SK-N-MC (cell line): ENCODE data around the gene TEX22.

ENCODE experiments used
- DNase-seq: peaks from one replicate; pipeline ENCODE4 v3.0.0-alpha.2; 2011; ENCODE audit warnings: low read depth, low spot score
- H3K27ac ChIP-seq: fragments of 200-600 bp; sonication (generic); 2 replicates; pipeline ENCODE4 v1.5.1; 2016; ENCODE audit warnings: mixed run types
- H3K36me3 ChIP-seq: fragments of 200-600 bp; sonication (generic); 2 replicates; pipeline ENCODE4 v1.6.1; 2017; ENCODE audit warnings: antibody characterized with exemption, low read length, mixed read lengths; ENCODE audit not compliant: insufficient read depth
- H3K4me3 ChIP-seq: fragments of 200-600 bp; sonication (generic); 2 replicates; pipeline ENCODE4 v1.5.1; 2016
- H3K9ac ChIP-seq: fragments of 200-600 bp; sonication (generic); 2 replicates; pipeline ENCODE4 v1.8.0; 2017; ENCODE audit warnings: mixed run types, mixed read lengths; ENCODE audit not compliant: insufficient read length
- H3K9me3 ChIP-seq: fragments of 200-600 bp; sonication (generic); 2 replicates; pipeline ENCODE4 v1.6.1; 2017; ENCODE audit warnings: low read depth, mild to moderate bottlenecking, antibody characterized with exemption, low read length, moderate library complexity, mixed read lengths
- EZH2 ChIP-seq: fragments of 200-600 bp; sonication (generic); IDR thresholded peaks from one replicate; pipeline ENCODE4 v1.6.1; 2017; ENCODE audit warnings: antibody characterized with exemption
- FOXP2 ChIP-seq: optimal IDR thresholded peaks from 2 replicates; pipeline ENCODE3; 2011; ENCODE audit warnings: mild to moderate bottlenecking, moderate library complexity; ENCODE audit not compliant: insufficient read depth; ENCODE audit errors: extremely low read length, control extremely low read depth
- POLR2AphosphoS5 ChIP-seq: IDR thresholded peaks from 2 replicates; pipeline ENCODE4 v1.6.1; 2012; ENCODE audit warnings: mild to moderate bottlenecking, low read depth, low read length, borderline replicate concordance

Gene TEX22

DNA sequence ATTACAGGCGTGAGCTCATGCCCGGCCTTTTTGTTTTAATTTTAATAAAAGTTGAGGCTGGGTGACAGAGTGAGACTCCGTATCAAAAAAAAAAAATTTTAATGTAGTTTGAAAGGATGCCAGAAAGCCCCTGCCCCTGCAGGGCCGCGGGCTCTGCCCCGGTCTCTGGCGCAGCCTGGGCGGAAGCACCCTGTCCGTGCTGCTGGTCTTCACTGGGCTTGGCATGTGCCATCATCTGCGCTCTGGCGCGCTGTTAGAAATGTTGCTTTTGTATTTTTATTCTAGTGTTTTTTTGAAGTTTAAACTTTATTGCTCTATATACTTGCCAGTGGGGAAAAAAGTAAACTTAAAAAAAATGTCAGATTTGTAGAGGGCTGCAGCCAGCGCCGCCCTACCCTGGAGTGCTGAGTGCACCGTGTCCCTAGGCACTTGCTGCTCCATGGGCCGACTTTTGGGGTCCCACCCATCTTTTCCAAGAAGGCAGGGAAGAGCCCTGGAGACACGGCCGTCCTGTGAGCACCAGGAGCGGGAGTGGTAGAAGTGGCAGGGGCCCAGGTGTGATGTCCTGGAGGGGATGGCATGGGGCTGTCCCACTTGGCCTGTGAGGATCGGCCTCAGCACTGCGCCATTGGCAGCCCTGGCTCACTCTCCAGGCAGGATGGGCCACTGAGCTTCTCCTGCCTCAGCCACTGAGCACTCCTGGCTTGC lies 25.3 kb downstream of the TEX22 start:
- no peak for TF ChIP-seq EZH2
- no peak for TF ChIP-seq FOXP2
- no peak for TF ChIP-seq POLR2AphosphoS5
- Histone ChIP-seq H3K27ac (no peak overlapping the region), H3K4me3 (no peak overlapping the region), H3K9ac (no peak overlapping the region), H3K36me3 (peaks cover 66% of the 10 kb centered on the region), H3K9me3 (no peaks in the 10 kb centered on the region)
- DNase-seq, result no peak

DNA sequence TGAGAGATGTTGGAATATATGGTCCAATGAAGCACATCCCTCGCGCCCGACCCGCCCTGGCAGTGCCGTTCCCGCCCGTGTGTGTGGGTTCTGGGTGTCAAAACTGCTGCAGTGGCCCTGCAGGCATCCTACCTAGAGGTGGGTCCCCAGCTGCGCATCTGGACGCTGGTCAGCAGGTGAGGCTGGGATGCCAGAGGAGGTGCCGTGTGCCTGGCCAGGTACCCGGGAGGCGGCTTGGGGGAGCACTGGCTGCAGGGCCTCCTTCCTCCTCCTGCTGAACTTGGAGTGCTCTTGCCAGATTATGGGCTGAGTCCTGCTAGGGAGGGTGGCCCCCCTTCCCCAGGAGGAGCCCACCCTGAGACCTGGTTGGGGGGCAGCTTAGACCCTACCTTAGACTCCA lies 26.5 kb downstream of the TEX22 start:
- DNase-seq, result no peak
- H3K36me3 ChIP-seq, result peaks cover 73% of the 10 kb centered on the region
- no peak overlapping the region for H3K27ac ChIP-seq
- no peak overlapping the region for H3K4me3 ChIP-seq
- no peaks in the 10 kb centered on the region for H3K9me3 ChIP-seq
- TF ChIP-seq FOXP2 (no peak), POLR2AphosphoS5 (no peak), EZH2 (no peak)
- H3K9ac ChIP-seq, result no peak overlapping the region

DNA sequence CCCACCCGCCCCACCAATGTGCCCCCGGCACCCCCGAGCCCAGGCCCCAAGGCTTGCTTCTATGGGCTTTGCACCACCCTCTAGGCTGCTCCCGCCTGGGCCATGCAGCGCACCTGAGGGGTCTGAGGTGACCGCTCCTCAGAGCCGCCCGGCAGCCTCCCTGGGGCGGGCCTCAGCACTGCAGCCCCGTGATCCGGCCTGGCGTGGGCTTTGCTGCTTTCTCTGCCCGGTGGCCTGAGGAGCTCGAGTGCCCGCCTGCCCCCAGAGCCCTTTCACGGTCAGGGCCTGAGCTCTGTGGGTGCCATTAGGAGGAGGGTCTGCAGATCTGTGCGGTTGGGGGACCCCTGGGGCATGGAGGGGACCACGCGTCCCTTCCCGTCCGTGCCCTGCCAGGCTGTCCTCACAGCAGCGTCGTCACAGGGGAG lies 27.5 kb downstream of the TEX22 start:
- Histone ChIP-seq H3K9ac (no peak overlapping the region), H3K36me3 (peaks cover 82% of the 10 kb centered on the region), H3K4me3 (no peak overlapping the region), H3K27ac (no peak overlapping the region), H3K9me3 (no peaks in the 10 kb centered on the region)
- DNase-seq, result no peak
- TF ChIP-seq FOXP2, result no peak

DNA sequence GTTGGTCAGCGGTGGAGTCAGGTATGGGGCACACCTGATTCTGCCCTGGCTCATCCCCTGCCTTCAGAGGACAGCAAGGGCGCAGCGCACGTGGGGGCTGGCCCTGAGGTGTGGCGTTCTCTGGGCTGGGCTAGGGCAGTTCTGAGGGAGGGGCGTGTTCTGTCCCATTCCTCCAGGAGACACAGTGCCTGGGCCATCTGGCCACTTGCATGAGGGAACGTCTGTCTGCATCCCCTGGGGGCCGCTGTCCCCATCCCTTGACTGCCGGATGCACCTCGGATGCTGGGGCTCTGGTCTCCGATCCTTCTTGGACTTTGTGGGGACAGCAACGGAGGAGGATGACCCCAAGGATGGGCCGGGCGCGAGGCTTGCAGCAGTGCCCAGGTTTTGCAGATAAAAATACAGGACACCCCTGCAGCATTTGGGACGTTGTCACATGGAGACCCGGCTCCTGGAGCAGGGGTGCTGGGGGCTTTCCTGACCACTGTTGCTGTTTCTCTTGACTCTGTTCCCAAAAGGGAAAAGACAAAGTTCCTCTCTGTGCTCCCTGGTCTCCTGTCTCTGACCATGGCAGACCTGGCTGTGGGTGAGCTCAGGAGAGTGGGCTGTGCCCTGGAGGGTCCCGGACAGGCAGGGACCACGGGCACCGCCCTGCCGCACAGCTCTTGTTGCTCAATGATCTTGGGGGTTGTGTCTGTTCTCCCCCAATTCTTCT lies 28.2 kb downstream of the TEX22 start:
- Histone ChIP-seq H3K9me3 (no peaks in the 10 kb centered on the region), H3K4me3 (no peak overlapping the region), H3K36me3 (peaks cover 86% of the 10 kb centered on the region), H3K9ac (no peak overlapping the region), H3K27ac (no peak overlapping the region)
- TF ChIP-seq POLR2AphosphoS5 (no peak), FOXP2 (no peak), EZH2 (no peak)
- no peak for DNase-seq

DNA sequence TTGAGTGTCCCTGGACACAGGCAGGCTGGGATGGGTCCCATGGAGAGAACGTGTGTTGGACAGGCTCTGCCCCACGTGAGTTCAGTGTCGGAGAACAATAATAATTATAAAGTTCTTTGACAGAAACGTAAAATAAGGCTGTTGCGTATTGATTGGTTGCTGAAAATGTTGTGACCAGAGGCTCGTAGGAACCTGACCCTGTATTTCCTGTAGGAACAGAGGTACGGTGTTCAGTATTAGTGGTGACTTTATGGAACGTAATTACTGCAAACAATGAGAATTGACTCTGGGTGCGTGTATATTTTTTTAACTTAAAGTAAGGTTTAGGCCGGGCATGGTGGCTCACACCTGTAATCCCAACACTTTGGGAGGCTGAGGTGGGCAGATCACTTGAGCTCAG lies 29.1 kb downstream of the TEX22 start:
- Histone ChIP-seq H3K36me3 (peaks cover 80% of the 10 kb centered on the region), H3K9ac (no peak overlapping the region), H3K4me3 (no peak overlapping the region), H3K9me3 (no peaks in the 10 kb centered on the region), H3K27ac (no peak overlapping the region)
- TF ChIP-seq EZH2 (no peak), FOXP2 (no peak), POLR2AphosphoS5 (no peak)
- DNase-seq, result no peak

DNA sequence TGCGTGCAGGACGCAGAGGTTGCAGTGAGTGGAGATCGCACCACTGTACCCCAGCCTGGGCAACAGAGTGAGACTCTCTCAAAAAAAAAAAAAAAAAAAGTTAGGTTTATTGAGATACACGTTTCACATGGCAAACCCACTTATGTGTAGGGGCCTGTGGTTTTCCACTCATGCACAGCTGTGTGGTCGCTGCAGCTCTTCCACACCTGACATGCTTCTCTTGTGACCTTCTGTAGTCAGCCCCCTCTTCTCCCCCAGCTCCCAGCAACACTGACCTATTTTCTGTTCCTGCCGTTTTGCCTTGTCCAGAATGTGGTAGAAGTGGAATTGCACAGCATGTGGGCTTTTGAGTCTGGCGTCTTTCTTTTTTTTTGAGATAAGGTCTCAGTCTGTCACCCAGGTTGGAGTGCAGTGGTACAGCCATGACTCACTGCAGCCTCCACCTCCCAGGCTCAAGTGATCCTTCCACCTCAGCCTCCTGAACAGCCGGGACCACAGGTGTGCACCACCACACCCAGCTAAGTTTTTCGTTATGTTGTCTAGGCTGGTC lies 29.7 kb downstream of the TEX22 start:
- Histone ChIP-seq H3K9me3 (no peaks in the 10 kb centered on the region), H3K9ac (no peak overlapping the region), H3K4me3 (no peak overlapping the region), H3K36me3 (peaks cover 75% of the 10 kb centered on the region), H3K27ac (no peak overlapping the region)
- TF ChIP-seq FOXP2 (no peak), EZH2 (no peak), POLR2AphosphoS5 (no peak)
- DNase-seq, result no peak

DNA sequence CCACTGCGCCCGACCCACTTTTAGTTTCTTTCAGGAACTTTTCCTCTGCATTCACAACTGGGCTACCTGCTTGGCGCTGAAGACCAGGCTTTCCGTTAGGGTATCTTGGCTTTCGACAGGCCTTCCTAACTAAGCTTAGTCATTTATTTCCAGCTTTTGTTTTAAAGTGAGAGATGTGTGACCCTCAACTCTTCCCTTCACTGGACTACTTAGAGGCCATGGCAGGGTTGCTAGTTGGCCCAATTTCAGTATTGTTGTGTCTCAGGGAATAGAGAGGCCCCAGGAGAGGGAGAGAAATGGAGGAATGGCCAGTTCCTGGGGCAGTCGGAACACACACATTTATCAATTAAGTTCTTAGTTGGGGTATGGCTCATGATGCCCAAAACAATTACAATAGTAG lies 31.7 kb downstream of the TEX22 start:
- TF ChIP-seq EZH2 (no peak), FOXP2 (no peak), POLR2AphosphoS5 (no peak)
- Histone ChIP-seq H3K36me3 (peaks cover 62% of the 10 kb centered on the region), H3K9ac (no peak overlapping the region), H3K27ac (no peak overlapping the region), H3K4me3 (no peak overlapping the region), H3K9me3 (no peaks in the 10 kb centered on the region)
- no peak for DNase-seq

DNA sequence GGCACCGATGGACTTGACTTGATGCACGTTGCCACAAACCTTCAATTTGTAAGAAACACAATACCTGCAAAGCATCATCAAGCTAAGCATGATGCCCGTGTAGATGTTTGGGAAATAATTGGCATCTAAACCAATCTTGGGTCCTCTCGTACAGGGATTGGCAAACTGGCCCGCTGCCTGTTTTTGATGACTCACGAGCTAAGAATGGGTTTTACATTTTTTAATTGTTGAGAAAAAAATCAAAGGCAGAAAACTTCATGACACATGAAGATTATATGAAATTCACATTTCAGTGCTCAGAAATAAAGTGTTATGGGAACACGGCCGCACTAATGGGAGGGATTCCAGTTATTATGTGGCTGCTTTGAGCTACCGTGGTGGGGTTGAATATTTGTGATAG lies 32.2 kb downstream of the TEX22 start:
- Histone ChIP-seq H3K9me3 (no peaks in the 10 kb centered on the region), H3K9ac (no peak overlapping the region), H3K4me3 (no peak overlapping the region), H3K36me3 (peaks cover 59% of the 10 kb centered on the region), H3K27ac (no peak overlapping the region)
- TF ChIP-seq POLR2AphosphoS5 (no peak), FOXP2 (no peak), EZH2 (no peak)
- DNase-seq, result no peak
